ENCODE measurements around the gene ZNF236. TPM values are rescaled to one million over a fixed set of nuclear protein-coding genes. Genes with fewer than 3 reads are reported as not detected.

The ZNF236 gene
- total and polyA plus RNA-seq, 11 donors: 1.9 to 17.0 (median 10.4) TPM

DNA sequence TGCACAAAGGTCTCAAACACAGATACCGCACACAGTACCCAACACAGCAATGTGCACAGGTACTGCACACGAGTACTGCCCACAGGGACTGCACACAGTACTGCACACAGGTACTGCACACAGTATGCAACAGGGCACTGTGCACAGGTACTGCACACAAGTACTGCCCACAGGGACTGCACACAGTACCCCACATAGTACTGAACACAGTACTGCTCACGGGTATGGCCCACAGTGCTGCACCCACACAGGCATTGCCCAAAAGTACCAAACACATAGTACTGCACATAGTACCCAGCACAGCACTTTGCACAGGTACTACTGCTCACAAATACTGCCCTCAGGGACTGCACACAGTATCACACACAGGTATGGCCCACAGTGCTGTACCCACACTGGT, 73.1 kb downstream of the ZNF236 start:
- ATAC-seq: peak in 1 of 4 donors; percentile 24

DNA sequence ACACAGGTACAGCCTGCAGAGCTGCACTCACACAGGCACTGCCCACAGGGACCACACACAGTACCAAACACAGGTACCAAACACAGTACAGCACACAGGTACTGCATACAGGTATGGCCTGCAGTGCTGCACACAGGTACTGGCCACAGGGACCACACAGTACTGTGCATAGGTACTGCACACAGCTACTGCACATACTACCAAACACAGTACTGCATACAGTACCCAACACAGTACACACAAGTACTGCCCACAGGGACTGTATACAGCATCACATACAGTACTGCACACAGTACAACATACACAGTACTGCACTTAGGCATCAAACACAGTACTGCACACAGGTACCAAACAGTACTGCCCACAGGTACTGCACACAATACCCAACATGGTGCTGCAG, 74.3 kb downstream of the ZNF236 start:
- no peaks in the 10 kb centered on the region for H3K4me1 ChIP-seq
- DNase-seq: no peak
- peak in 1 of 4 donors; percentile 54 for ATAC-seq
- no peak overlapping the region for H3K4me3 ChIP-seq
- intact Hi-C loops (cut with DNase I): no loop called here
- TF ChIP-seq POLR2A (IDR thresholded peaks at IDR 0.05): no peak
- TF ChIP-seq, protein P1, sequence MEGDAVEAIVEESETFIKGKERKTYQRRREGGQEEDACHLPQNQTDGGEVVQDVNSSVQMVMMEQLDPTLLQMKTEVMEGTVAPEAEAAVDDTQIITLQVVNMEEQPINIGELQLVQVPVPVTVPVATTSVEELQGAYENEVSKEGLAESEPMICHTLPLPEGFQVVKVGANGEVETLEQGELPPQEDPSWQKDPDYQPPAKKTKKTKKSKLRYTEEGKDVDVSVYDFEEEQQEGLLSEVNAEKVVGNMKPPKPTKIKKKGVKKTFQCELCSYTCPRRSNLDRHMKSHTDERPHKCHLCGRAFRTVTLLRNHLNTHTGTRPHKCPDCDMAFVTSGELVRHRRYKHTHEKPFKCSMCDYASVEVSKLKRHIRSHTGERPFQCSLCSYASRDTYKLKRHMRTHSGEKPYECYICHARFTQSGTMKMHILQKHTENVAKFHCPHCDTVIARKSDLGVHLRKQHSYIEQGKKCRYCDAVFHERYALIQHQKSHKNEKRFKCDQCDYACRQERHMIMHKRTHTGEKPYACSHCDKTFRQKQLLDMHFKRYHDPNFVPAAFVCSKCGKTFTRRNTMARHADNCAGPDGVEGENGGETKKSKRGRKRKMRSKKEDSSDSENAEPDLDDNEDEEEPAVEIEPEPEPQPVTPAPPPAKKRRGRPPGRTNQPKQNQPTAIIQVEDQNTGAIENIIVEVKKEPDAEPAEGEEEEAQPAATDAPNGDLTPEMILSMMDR (IDR thresholded peaks at IDR 0.05): no peak
- peaks cover 12 to 88% (median 77%) of the 10 kb centered on the region in 9 donors for H3K36me3 ChIP-seq
- H3K27me3 ChIP-seq: no peaks in the 10 kb centered on the region
- no peak overlapping the region for H3K27ac ChIP-seq
- H3K9me3 ChIP-seq: no peaks in the 10 kb centered on the region

More for the DNA sequence above, 73.1 kb downstream of the ZNF236 start:
- no peak for DNase-seq
- Histone ChIP-seq H3K27me3 (no peaks in the 10 kb centered on the region), H3K4me1 (no peaks in the 10 kb centered on the region), H3K9me3 (no peaks in the 10 kb centered on the region), H3K36me3 (peaks cover 12 to 84% (median 66%) of the 10 kb centered on the region in 9 donors), H3K4me3 (no peak overlapping the region), H3K27ac (no peak overlapping the region)
- 93 to 100% (median 98%) methylated on average over 3 of the region's 3 CpGs for WGBS, 4 donors
- TF ChIP-seq, protein P1 (IDR thresholded peaks at IDR 0.05): no peak
- no peak for TF ChIP-seq POLR2A (IDR thresholded peaks at IDR 0.05)
- intact Hi-C loops (cut with DNase I): no loop called here

DNA sequence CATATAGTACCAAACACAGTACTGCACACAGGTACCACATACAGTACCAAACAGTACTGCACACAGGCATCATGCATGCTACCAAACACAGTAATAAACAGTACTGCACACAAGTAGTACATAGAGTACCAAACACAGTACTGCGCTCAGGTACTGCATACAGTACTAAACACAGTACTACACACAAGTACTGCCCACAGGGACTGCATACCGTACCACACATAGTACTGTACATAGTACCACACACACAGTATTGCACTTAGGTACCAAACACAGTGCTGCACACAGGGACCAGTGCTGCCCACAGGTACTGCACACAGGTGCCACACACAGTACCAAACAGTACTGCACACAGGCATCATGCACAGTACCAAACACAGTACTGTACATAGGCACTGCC, 74.9 kb downstream of the ZNF236 start:
- Histone ChIP-seq H3K27me3 (no peaks in the 10 kb centered on the region), H3K9me3 (no peaks in the 10 kb centered on the region), H3K27ac (no peak overlapping the region), H3K4me3 (no peak overlapping the region), H3K36me3 (peaks cover 12 to 92% (median 82%) of the 10 kb centered on the region in 9 donors), H3K4me1 (no peaks in the 10 kb centered on the region)
- peak in 1 of 4 donors; percentile 45 for ATAC-seq
- intact Hi-C loops (cut with DNase I): no loop called here
- WGBS, 4 donors: 97 to 100% (median 100%) methylated on average over 1 to 2 of the region's 2 CpGs
- TF ChIP-seq POLR2A (IDR thresholded peaks at IDR 0.05): no peak
- TF ChIP-seq, protein P1 (IDR thresholded peaks at IDR 0.05): no peak
- no peak for DNase-seq

DNA sequence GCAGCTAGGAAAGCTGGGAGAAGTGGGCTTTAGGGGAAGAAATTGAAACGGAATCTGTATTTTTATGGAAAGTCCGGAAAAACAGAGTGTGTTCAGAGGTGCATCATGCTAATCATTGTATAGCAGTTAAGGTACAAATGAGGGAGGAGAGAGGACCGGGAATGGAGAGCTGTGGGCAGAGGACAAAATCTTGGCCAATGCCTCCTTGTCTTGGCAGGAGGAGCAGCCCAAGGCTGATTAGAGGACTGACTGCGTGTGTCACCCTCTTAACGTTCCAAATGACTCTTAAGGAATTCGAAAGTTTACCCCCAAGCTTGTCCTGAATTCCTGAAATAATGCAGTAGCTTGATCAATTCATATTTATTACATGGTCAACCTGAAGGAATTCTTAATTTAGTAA, 81.0 kb downstream of the ZNF236 start:
- WGBS, 4 donors: 60 to 70% (median 64%) methylated on average over 6 of the region's 6 CpGs
- peaks cover 0 to 82% (median 77%) of the 10 kb centered on the region in 9 donors for H3K36me3 ChIP-seq

More for the DNA sequence above, 81.0 kb downstream of the ZNF236 start:
- intact Hi-C loops (cut with DNase I): loop anchor here in 1 of 10 donors (10.0 kb wide), 1 partner anchor 99 kb away; no protein-coding TSS in a partner anchor
- H3K4me3 ChIP-seq: no peak overlapping the region
- peaks cover 0 to 7% (median 0%) of the 10 kb centered on the region in 12 donors for H3K4me1 ChIP-seq
- TF ChIP-seq, protein P1 (IDR thresholded peaks at IDR 0.05): no peak
- TF ChIP-seq POLR2A (IDR thresholded peaks at IDR 0.05): no peak
- DNase-seq: no peak
- no peak overlapping the region for H3K27ac ChIP-seq
- H3K9me3 ChIP-seq: no peaks in the 10 kb centered on the region
- ATAC-seq: peak in 2 of 4 donors; percentile 77 to 78
- no peaks in the 10 kb centered on the region for H3K27me3 ChIP-seq
